GM12864 (cell line): ENCODE data around the gene WDFY2.

Source experiments
- DNase-seq: peaks from one replicate; pipeline ENCODE4 v3.0.0-alpha.2; 2011; ENCODE audit warnings: low read depth
- H3K4me3 ChIP-seq: 2 replicates; pipeline ENCODE4 v1.5.1; 2011; ENCODE audit warnings: mild to moderate bottlenecking, low read depth, low read length, control low read depth
- CTCF ChIP-seq: IDR thresholded peaks from 2 replicates; pipeline ENCODE4 v1.5.1; 2011; ENCODE audit warnings: low read depth, mild to moderate bottlenecking, moderate library complexity, low read length, control low read depth, inconsistent platforms; ENCODE audit errors: missing control alignments

The WDFY2 gene

GRCh38 chr13:51584731-51585672, 740 bp downstream of the WDFY2 start:
- DNase-seq = peak; percentile 35
- peak overlapping the region; percentile 97 for H3K4me3 ChIP-seq
- no peak for TF ChIP-seq CTCF

- no peak for TF ChIP-seq CTCF
- peak overlapping the region; percentile 97; the same call in 1 of the 2 replicates for H3K4me3 ChIP-seq
- DNase-seq = peak; percentile 15
Observed at GRCh38 chr13:51585696-51586095, 1.4 kb downstream of the WDFY2 start.

- no peak overlapping the region for H3K4me3 ChIP-seq
Observed at GRCh38 chr13:51587372-51587771, 3.1 kb downstream of the WDFY2 start.

GRCh38 chr13:51588406-51588949, 4.2 kb downstream of the WDFY2 start:
- DNase-seq = no peak
- TF ChIP-seq CTCF = no peak
- no peak overlapping the region for H3K4me3 ChIP-seq

More at GRCh38 chr13:51587372-51587771, 3.1 kb downstream of the WDFY2 start:
- no peak for TF ChIP-seq CTCF
- no peak for DNase-seq

- no peak overlapping the region for H3K4me3 ChIP-seq
Observed at GRCh38 chr13:51589793-51590192, 5.5 kb downstream of the WDFY2 start.

GRCh38 chr13:51590231-51590970, 6.1 kb downstream of the WDFY2 start:
- no peak overlapping the region for H3K4me3 ChIP-seq
- no peak for TF ChIP-seq CTCF
- no peak for DNase-seq

More at GRCh38 chr13:51589793-51590192, 5.5 kb downstream of the WDFY2 start:
- TF ChIP-seq CTCF = no peak
- no peak for DNase-seq
